SU-DHL-6 (cell line): ENCODE results near the gene OSBPL10.

Experiments
- EZH2phosphoT487 ChIP-seq: fragments of 200-600 bp; sonication (generic), shearing (Covaris generic); conservative IDR thresholded peaks from 2 replicates; pipeline ENCODE4 v1.6.1; 2018; ENCODE audit warnings: mild to moderate bottlenecking, antibody characterized with exemption, low read length, moderate library complexity, mixed read lengths
- TF ChIP-seq, protein P1 (sequence below): fragments of 200-600 bp; sonication (generic); IDR thresholded peaks from one replicate; pipeline ENCODE4 v1.5.1; 2017; ENCODE audit warnings: antibody characterized with exemption, mild to moderate bottlenecking, low read length, moderate library complexity; ENCODE audit not compliant: insufficient read depth, poor library complexity, severe bottlenecking

DNA sequence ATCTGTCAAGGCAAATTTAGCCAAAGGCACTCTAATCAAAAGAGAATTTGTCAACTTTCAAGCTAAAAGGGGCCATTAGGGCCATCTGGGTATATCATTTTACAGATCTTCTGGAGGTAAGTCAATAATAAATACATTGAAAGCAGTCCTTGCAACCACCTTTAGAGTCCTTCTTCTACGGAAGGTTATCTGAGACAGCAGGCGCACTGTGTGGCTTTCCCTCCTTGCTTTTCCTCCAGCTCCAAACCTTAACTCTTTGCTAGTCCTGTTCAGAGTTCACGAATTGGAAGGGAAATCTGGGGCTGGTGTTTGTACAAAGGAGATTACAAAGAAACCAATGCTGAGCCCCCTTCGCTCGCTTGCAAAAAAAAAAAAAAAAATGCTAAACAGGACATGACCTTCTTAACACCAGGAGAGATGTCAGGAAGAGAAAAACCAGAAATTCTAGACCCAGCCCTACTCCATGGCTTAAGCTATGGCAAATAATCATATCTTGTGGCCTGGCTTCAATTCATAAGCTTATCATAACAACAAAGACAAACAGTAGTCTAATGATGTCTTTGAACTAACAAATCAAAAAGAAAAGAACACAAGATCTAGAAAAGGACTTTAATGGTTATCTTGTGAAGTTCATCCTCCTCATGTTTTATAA is 232.7 kb downstream of the OSBPL10 start:
- TF ChIP-seq, protein P1, sequence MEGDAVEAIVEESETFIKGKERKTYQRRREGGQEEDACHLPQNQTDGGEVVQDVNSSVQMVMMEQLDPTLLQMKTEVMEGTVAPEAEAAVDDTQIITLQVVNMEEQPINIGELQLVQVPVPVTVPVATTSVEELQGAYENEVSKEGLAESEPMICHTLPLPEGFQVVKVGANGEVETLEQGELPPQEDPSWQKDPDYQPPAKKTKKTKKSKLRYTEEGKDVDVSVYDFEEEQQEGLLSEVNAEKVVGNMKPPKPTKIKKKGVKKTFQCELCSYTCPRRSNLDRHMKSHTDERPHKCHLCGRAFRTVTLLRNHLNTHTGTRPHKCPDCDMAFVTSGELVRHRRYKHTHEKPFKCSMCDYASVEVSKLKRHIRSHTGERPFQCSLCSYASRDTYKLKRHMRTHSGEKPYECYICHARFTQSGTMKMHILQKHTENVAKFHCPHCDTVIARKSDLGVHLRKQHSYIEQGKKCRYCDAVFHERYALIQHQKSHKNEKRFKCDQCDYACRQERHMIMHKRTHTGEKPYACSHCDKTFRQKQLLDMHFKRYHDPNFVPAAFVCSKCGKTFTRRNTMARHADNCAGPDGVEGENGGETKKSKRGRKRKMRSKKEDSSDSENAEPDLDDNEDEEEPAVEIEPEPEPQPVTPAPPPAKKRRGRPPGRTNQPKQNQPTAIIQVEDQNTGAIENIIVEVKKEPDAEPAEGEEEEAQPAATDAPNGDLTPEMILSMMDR, result no peak
- TF ChIP-seq EZH2phosphoT487, result no peak
